NCI-H1048 (cell line): ENCODE data around the gene MYD88.

Source experiments
- DNase-seq: peaks from one replicate; lab custom pipeline; 2025; lab: John Stamatoyannopoulos, UW

Gene MYD88

GRCh38 chr3:38112378-38112761 is 26.1 kb upstream of the MYD88 start:
- DNase-seq, result no peak

GRCh38 chr3:38114052-38114874 is 24.2 kb upstream of the MYD88 start:
- no peak for DNase-seq

GRCh38 chr3:38114875-38115644 is 23.4 kb upstream of the MYD88 start:
- no peak for DNase-seq

- DNase-seq, result no peak
These were observed 22.6 kb upstream of the MYD88 start for GRCh38 chr3:38115645-38116427.

GRCh38 chr3:38116471-38117162 is 21.8 kb upstream of the MYD88 start:
- DNase-seq, result no peak

- DNase-seq, result no peak
These were observed 21.2 kb upstream of the MYD88 start for GRCh38 chr3:38117163-38117716.

- DNase-seq, result no peak
These were observed 20.6 kb upstream of the MYD88 start for GRCh38 chr3:38117748-38118420.

GRCh38 chr3:38118421-38119247 is 19.8 kb upstream of the MYD88 start:
- DNase-seq, result no peak

GRCh38 chr3:38119248-38119544 is 19.3 kb upstream of the MYD88 start:
- no peak for DNase-seq

GRCh38 chr3:38119821-38120692 is 18.4 kb upstream of the MYD88 start:
- no peak for DNase-seq

GRCh38 chr3:38120693-38121450 is 17.6 kb upstream of the MYD88 start:
- DNase-seq, result no peak

- no peak for DNase-seq
These were observed 17.0 kb upstream of the MYD88 start for GRCh38 chr3:38121451-38121831.

GRCh38 chr3:38121832-38122461 is 16.5 kb upstream of the MYD88 start:
- DNase-seq, result no peak

GRCh38 chr3:38122712-38123290 is 15.7 kb upstream of the MYD88 start:
- DNase-seq, result no peak

GRCh38 chr3:38124324-38125122 is 13.9 kb upstream of the MYD88 start:
- DNase-seq, result no peak

GRCh38 chr3:38125305-38126120 is 12.9 kb upstream of the MYD88 start:
- no peak for DNase-seq
